Endothelial cell of umbilical vein (primary cell): ENCODE results near the gene RPP21. TPM values are rescaled to one million over a fixed set of nuclear protein-coding genes. Genes with fewer than 3 reads are reported as not detected.

Experiments used
- BruUV-seq: library from RNA; stranded (reverse); fragments of 400-500 nt; replicated peaks from 2 replicates; lab custom pipeline; 2021; lab: Mats Ljungman, UMichigan
- CTCF ChIA-PET: fragments of 300-600, 350-600 bp; sonication (Branson Sonifier 250); formaldehyde crosslinking; loops from one replicate; lab custom pipeline; 2021; ENCODE audit warnings: antibody characterized with exemption, inconsistent platforms; lab: Charles Lee
- POLR2A ChIA-PET: fragments of 300-600, 350-600 bp; sonication (Branson Sonifier 250); formaldehyde crosslinking; loops from one replicate; lab custom pipeline; 2021; ENCODE audit warnings: antibody characterized with exemption, inconsistent platforms; lab: Charles Lee
- DNase-seq: peaks from one replicate; pipeline ENCODE4 v3.0.0-alpha.2; 2011; ENCODE audit warnings: low read depth, low spot score
- FAIRE-seq: peaks from 2 replicates; lab custom pipeline; 2011; peaks lifted over from hg19 to GRCh38; lab: Jason Lieb, UNC
- H2AFZ ChIP-seq: 2 replicates; pipeline ENCODE4 v1.6.0; 2012; ENCODE audit warnings: low read depth, low read length, control low read depth, inconsistent platforms
- H3K27ac ChIP-seq: 2 replicates; pipeline ENCODE4 v1.5.1; 2011; ENCODE audit warnings: low read depth, mild to moderate bottlenecking, control low read depth, low read length, moderate library complexity; ENCODE audit not compliant: insufficient read depth
- H3K27me3 ChIP-seq, 2 experiments: 2 replicates each; pipeline versions ENCODE4 v1.6.0 to v1.6.1; 2011; ENCODE audit warnings: low read length in 2 of 2, mixed read lengths in 1 of 2; ENCODE audit not compliant: control insufficient read depth in 2 of 2, insufficient read depth in 2 of 2
- H3K36me3 ChIP-seq, 2 experiments: 2 replicates in 1 of 2; 3 replicates in 1 of 2; pipeline ENCODE4 v1.5.1; 2011; ENCODE audit warnings: low read length in 2 of 2, mild to moderate bottlenecking in 1 of 2, moderate library complexity in 1 of 2; ENCODE audit not compliant: control insufficient read depth in 2 of 2, insufficient read depth in 2 of 2; ENCODE audit errors: extremely low read depth in 1 of 2
- H3K4me1 ChIP-seq: 3 replicates; pipeline ENCODE4 v1.5.1; 2011; ENCODE audit warnings: mild to moderate bottlenecking, low read length; ENCODE audit not compliant: control insufficient read depth, insufficient read depth; ENCODE audit errors: extremely low read depth
- H3K4me2 ChIP-seq: 2 replicates; pipeline ENCODE4 v1.6.1; 2011; ENCODE audit warnings: low read length, control low read depth, mixed read lengths; ENCODE audit not compliant: insufficient read depth
- H3K4me3 ChIP-seq, 3 experiments: fragments of 200-600 bp in 1 of 3; sonication (generic), shearing (Covaris generic) in 1 of 3; replicated peaks in 1 of 3; 2 replicates each; pipeline ENCODE4 v1.5.1; 2011 to 2016; ENCODE audit warnings: control low read depth in 3 of 3, low read length in 3 of 3, mild to moderate bottlenecking in 2 of 3, inconsistent platforms in 1 of 3, low read depth in 1 of 3, moderate library complexity in 1 of 3; ENCODE audit not compliant: insufficient read depth in 1 of 3
- H3K79me2 ChIP-seq: 2 replicates; pipeline ENCODE4 v1.6.0; 2012; ENCODE audit warnings: low read length, inconsistent platforms; ENCODE audit not compliant: control insufficient read depth, insufficient read depth
- H3K9ac ChIP-seq: replicated peaks from 2 replicates; pipeline ENCODE3; 2011; ENCODE audit warnings: low read length, control low read depth; ENCODE audit not compliant: insufficient read depth; ENCODE audit errors: extremely low read depth
- H3K9me1 ChIP-seq: replicated peaks from 3 replicates; pipeline ENCODE4 v1.6.0; 2011; ENCODE audit warnings: mild to moderate bottlenecking, low read length; ENCODE audit not compliant: control insufficient read depth, insufficient read depth; ENCODE audit errors: extremely low read depth
- H3K9me3 ChIP-seq: replicated peaks from 2 replicates; pipeline ENCODE4 v1.5.1; 2012; ENCODE audit warnings: low read length, inconsistent platforms; ENCODE audit not compliant: control insufficient read depth, insufficient read depth
- H4K20me1 ChIP-seq: replicated peaks from 2 replicates; pipeline ENCODE3; 2011; ENCODE audit warnings: mild to moderate bottlenecking, low read length; ENCODE audit not compliant: control insufficient read depth, insufficient read depth; ENCODE audit errors: extremely low read depth
- EZH2 ChIP-seq: IDR thresholded peaks from 2 replicates; pipeline ENCODE4 v1.6.1; 2012; ENCODE audit warnings: borderline replicate concordance, low read depth, mild to moderate bottlenecking, moderate library complexity, low read length, inconsistent platforms; ENCODE audit not compliant: severe bottlenecking
- FOS ChIP-seq: IDR thresholded peaks from 2 replicates; pipeline ENCODE4 v1.6.1; 2011; ENCODE audit warnings: mild to moderate bottlenecking, low read length, moderate library complexity, borderline replicate concordance; ENCODE audit not compliant: insufficient read depth
- GATA2 ChIP-seq: IDR thresholded peaks from 2 replicates; pipeline ENCODE4 v1.7.0; 2011; ENCODE audit warnings: low read depth, mild to moderate bottlenecking, moderate library complexity, mixed read lengths, low read length; ENCODE audit not compliant: insufficient read length, insufficient read depth
- JUN ChIP-seq: IDR thresholded peaks from 2 replicates; pipeline ENCODE4 v1.6.1; 2011; ENCODE audit warnings: borderline replicate concordance, low read depth; ENCODE audit not compliant: insufficient read length, insufficient read depth
- MYC ChIP-seq: IDR thresholded peaks from one replicate; pipeline ENCODE4 v1.6.1; 2011; ENCODE audit warnings: mild to moderate bottlenecking, low read depth, low read length
- POLR2A ChIP-seq: IDR thresholded peaks from 2 replicates; pipeline ENCODE4 v1.6.1; 2012; ENCODE audit warnings: low read depth, mild to moderate bottlenecking, control low read depth, low read length
- POLR2AphosphoS5 ChIP-seq: IDR thresholded peaks from 2 replicates; pipeline ENCODE4 v1.6.1; 2012; ENCODE audit warnings: low read depth, mild to moderate bottlenecking, control low read depth, low read length, moderate library complexity; ENCODE audit not compliant: insufficient read depth
- dilution Hi-C: fragments of 300-500 bp; cut with MboI; formaldehyde crosslinking; loops from one replicate; pipeline ENCODE4 v1.15.0; 2019; ENCODE audit warnings: low sequenced_read_pairs; ENCODE audit not compliant: extremely low pct_ligation_motif_present
- intact Hi-C: fragments of 100-400 bp; cut with micrococcal nuclease; formaldehyde crosslinking; loops from one replicate; pipeline ENCODE4 v1.10.0; 2022
- polyA plus RNA-seq, 4 experiments: library from polyadenylated mRNA; depleted of rRNA in 3 of 4; stranded (reverse) in 3 of 4; unstranded in 1 of 4; fragments of >200 nt; gene quantifications; 2 replicates each; pipeline versions ENCODE4 v1.2.1 to v1.2.3, GENCODE V29; 2011 to 2012; ENCODE audit warnings: missing spikeins in 1 of 4
- total RNA-seq: library from RNA; stranded (reverse); gene quantifications from 2 replicates; pipeline ENCODE4 v1.2.3, GENCODE V29; 2021
- TF ChIP-seq, protein P1 (sequence below): IDR thresholded peaks from 2 replicates; pipeline ENCODE4 v1.6.1; 2011; ENCODE audit not compliant: insufficient read depth, insufficient read length
- TF ChIP-seq, protein P2 (sequence below), 2 donors: IDR thresholded peaks; 1 replicate in 1 of 2; 2 replicates in 1 of 2; pipeline ENCODE4 v1.5.1; 2011; ENCODE audit warnings: low read length in 2 of 2, mild to moderate bottlenecking in 2 of 2, moderate library complexity in 2 of 2, control low read depth in 1 of 2, inconsistent platforms in 1 of 2, low read depth in 1 of 2; ENCODE audit not compliant: insufficient read depth in 1 of 2; ENCODE audit errors: extremely low read depth in 1 of 2

RPP21 gene
- total and polyA plus RNA-seq, 2 donors (not counting 3 experiments of a cell fraction or from before 2014, with no cell fraction given) = 35.3 to 101 TPM

- POLR2A ChIA-PET = no interaction called here
- Histone ChIP-seq H3K4me1 (peaks cover 7% of the 10 kb centered on the region), H3K27ac (no peak overlapping the region), H4K20me1 (no peaks in the 10 kb centered on the region), H3K9ac (no peak overlapping the region), H3K9me1 (no peaks in the 10 kb centered on the region), H3K27me3 (no peaks in the 10 kb centered on the region), H3K79me2 (no peaks in the 10 kb centered on the region), H3K4me3 (no peak overlapping the region), H3K36me3 (peaks cover 0 to 18% of the 10 kb centered on the region in 2 experiments), H2AFZ (no peak overlapping the region), H3K4me2 (no peak overlapping the region), H3K9me3 (no peaks in the 10 kb centered on the region)
- intact Hi-C loops (no loop called here), dilution Hi-C loops (no loop called here)
- TF ChIP-seq EZH2 = no peak
- no peak for TF ChIP-seq POLR2AphosphoS5
- TF ChIP-seq, protein P1, sequence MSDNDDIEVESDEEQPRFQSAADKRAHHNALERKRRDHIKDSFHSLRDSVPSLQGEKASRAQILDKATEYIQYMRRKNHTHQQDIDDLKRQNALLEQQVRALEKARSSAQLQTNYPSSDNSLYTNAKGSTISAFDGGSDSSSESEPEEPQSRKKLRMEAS = no peak
- TF ChIP-seq, protein P2, sequence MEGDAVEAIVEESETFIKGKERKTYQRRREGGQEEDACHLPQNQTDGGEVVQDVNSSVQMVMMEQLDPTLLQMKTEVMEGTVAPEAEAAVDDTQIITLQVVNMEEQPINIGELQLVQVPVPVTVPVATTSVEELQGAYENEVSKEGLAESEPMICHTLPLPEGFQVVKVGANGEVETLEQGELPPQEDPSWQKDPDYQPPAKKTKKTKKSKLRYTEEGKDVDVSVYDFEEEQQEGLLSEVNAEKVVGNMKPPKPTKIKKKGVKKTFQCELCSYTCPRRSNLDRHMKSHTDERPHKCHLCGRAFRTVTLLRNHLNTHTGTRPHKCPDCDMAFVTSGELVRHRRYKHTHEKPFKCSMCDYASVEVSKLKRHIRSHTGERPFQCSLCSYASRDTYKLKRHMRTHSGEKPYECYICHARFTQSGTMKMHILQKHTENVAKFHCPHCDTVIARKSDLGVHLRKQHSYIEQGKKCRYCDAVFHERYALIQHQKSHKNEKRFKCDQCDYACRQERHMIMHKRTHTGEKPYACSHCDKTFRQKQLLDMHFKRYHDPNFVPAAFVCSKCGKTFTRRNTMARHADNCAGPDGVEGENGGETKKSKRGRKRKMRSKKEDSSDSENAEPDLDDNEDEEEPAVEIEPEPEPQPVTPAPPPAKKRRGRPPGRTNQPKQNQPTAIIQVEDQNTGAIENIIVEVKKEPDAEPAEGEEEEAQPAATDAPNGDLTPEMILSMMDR (IDR thresholded peaks at IDR 0.05; ENCODE audit: extremely low read depth in 1 of 2, insufficient read depth in 1 of 2, low read depth in 1 of 2, low read length in 2 of 2) = no peak
- TF ChIP-seq GATA2 = no peak
- TF ChIP-seq FOS = no peak
- TF ChIP-seq MYC = no peak
- TF ChIP-seq JUN = no peak
- TF ChIP-seq POLR2A = no peak
- DNase-seq = no peak
- no peak for FAIRE-seq
- no TSS peak for BruUV-seq
- CTCF ChIA-PET = no interaction called here
Observed at GRCh38 chr6:30341728-30342127, 3.2 kb upstream of the RPP21 start.
